Heart left ventricle (tissue), 13 donors: ENCODE results near the gene DNAH12.

Experiments used
- POLR2A ChIP-seq, 2 donors: fragments of 450-650 bp; IDR thresholded peaks; one replicate each; pipeline ENCODE4 v1.6.1; 2017; ENCODE audit warnings: antibody characterized with exemption in 2 of 2, mild to moderate bottlenecking in 2 of 2, moderate library complexity in 2 of 2
- TF ChIP-seq, protein P1 (sequence below), 12 donors: fragments of 200-600 bp; sonication (generic) in 4 of 12; IDR thresholded peaks; one replicate each; pipeline versions ENCODE4 v1.5.0 to v1.8.0; 2018 to 2022; ENCODE audit warnings: antibody characterized with exemption in 12 of 12, mild to moderate bottlenecking in 5 of 12
- donor health status: ischemic (EF 13 %, LVEDD 7.1; RV severe dilation, severe dysfunction).
- donor health status: DM: no; HTN: yes; CAD: no.
- donor health status: DM: no; HTN: no; CAD: no.
- donor health status: ischemic (EF 25% LVEDD 6.9; RV normal size, moderate dysfunction).
- donor health status: ischemic (EF 25% LVEDD 5.7; RV mildly dilated, moderate dysfunction).
- donor health status: ischemic (EF 35%, LVEDD 5.7; RV mildly dilated, moderate dysfunction).
- donor health status: nonischemic (EF 11% LVEDD 7.7; RV severe dilation, severe dysfunction).
- donor health status: DM: yes; HTN: yes; CAD: no.
- donor health status: PGD.
- donor health status: ischemic (EF 29% LVEDD 5.4; RV normal size, mild dysfunction).
- donor health status: nonischemic (EF 23%, LVEDD 6.1; RV moderate dilation, normal function).

DNA sequence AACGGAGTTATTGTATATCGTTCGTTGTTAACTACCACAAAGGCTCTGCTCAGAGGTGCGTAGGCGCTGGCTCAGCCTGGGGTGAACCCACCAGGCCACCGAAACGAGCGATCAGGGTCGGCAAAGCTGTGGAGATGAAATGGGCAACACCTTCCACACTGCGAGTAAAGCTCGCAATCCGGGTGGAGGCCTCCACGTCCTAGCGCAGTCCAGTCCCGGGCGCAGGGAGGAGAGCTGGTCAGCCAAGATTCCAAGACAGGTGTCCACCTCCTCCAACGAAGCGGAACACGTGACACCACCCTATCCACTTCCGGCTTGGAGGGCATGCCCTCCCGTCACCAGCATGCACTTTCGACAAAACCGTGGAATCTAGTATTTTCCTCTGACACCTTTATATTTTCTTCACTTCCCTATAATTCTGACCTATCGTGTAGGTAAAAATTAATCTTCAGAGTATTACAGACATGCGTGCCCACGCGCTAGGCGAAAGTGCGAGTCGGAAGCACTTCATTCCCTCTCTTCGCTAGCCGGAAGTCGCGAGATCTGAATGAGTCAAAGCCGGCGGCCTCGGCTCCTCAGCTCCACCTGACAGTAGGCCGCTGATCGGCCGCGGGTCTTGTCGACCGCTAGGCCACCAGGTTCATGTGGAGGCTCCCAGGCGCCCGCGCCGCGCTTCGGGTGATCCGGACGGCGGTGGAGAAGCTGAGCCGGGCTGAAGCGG lies 11.8 kb upstream of the DNAH12 start, which contains the start of gene PDE12:
- peak in 1 of 2 donors; percentile 27 for TF ChIP-seq POLR2A (IDR thresholded peaks at IDR 0.05)
- TF ChIP-seq, protein P1, sequence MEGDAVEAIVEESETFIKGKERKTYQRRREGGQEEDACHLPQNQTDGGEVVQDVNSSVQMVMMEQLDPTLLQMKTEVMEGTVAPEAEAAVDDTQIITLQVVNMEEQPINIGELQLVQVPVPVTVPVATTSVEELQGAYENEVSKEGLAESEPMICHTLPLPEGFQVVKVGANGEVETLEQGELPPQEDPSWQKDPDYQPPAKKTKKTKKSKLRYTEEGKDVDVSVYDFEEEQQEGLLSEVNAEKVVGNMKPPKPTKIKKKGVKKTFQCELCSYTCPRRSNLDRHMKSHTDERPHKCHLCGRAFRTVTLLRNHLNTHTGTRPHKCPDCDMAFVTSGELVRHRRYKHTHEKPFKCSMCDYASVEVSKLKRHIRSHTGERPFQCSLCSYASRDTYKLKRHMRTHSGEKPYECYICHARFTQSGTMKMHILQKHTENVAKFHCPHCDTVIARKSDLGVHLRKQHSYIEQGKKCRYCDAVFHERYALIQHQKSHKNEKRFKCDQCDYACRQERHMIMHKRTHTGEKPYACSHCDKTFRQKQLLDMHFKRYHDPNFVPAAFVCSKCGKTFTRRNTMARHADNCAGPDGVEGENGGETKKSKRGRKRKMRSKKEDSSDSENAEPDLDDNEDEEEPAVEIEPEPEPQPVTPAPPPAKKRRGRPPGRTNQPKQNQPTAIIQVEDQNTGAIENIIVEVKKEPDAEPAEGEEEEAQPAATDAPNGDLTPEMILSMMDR (IDR thresholded peaks at IDR 0.05) = peak in 1 of 12 donors; percentile 5
